Measurements from ENCODE around the gene SORCS3. TPM values are rescaled to one million over a fixed set of nuclear protein-coding genes. Genes with fewer than 3 reads are reported as not detected.
A peak's percentile ranks its signal among the peaks of the same experiment; 100 is the strongest.

SORCS3 gene
- polyA plus RNA-seq, 1 donor, result not detected

- DNase-seq, result peak; percentile 23
Measured at GRCh38 chr10:105023211-105024111, 382.4 kb downstream of the SORCS3 start.

GRCh38 chr10:105024184-105024583, 383.1 kb downstream of the SORCS3 start:
- no peak for DNase-seq

- no peak for DNase-seq
Measured at GRCh38 chr10:105025092-105025491, 384.0 kb downstream of the SORCS3 start.

GRCh38 chr10:105026566-105026965, 385.5 kb downstream of the SORCS3 start:
- no peak for DNase-seq

- no peak for DNase-seq
Measured at GRCh38 chr10:105029286-105029685, 388.2 kb downstream of the SORCS3 start.

- no peak for DNase-seq
Measured at GRCh38 chr10:105037022-105037421, 395.9 kb downstream of the SORCS3 start.

- no peak for DNase-seq
Measured at GRCh38 chr10:105041956-105042355, 400.9 kb downstream of the SORCS3 start.

- DNase-seq, result no peak
Measured at GRCh38 chr10:105042906-105043552, 401.9 kb downstream of the SORCS3 start.

- no peak for DNase-seq
Measured at GRCh38 chr10:105044902-105045301, 403.8 kb downstream of the SORCS3 start.

- no peak for DNase-seq
Measured at GRCh38 chr10:105056413-105056812, 415.3 kb downstream of the SORCS3 start.

GRCh38 chr10:105062951-105063350, 421.9 kb downstream of the SORCS3 start:
- no peak for DNase-seq

GRCh38 chr10:105063796-105064195, 422.7 kb downstream of the SORCS3 start:
- DNase-seq, result no peak

GRCh38 chr10:105068497-105068896, 427.4 kb downstream of the SORCS3 start:
- DNase-seq, result no peak

GRCh38 chr10:105070249-105070648, 429.2 kb downstream of the SORCS3 start:
- no peak for DNase-seq

- peak; percentile 4 for DNase-seq
Measured at GRCh38 chr10:105070952-105071351, 429.9 kb downstream of the SORCS3 start.

GRCh38 chr10:105071980-105072379, 430.9 kb downstream of the SORCS3 start:
- DNase-seq, result no peak

GRCh38 chr10:105073999-105074398, 432.9 kb downstream of the SORCS3 start:
- no peak for DNase-seq

- no peak for DNase-seq
Measured at GRCh38 chr10:105075031-105075430, 433.9 kb downstream of the SORCS3 start.

- no peak for DNase-seq
Measured at GRCh38 chr10:105085980-105086379, 444.9 kb downstream of the SORCS3 start.

GRCh38 chr10:105094048-105094447, 453.0 kb downstream of the SORCS3 start:
- DNase-seq, result no peak

- DNase-seq, result no peak
Measured at GRCh38 chr10:105096316-105096715, 455.2 kb downstream of the SORCS3 start.

GRCh38 chr10:105102977-105103376, 461.9 kb downstream of the SORCS3 start:
- no peak for DNase-seq

- no peak for DNase-seq
Measured at GRCh38 chr10:105104297-105104696, 463.2 kb downstream of the SORCS3 start.

- DNase-seq, result no peak
Measured at GRCh38 chr10:105109164-105109563, 468.1 kb downstream of the SORCS3 start.

Data from hindlimb muscle (tissue), 1 donor.